Transverse colon (tissue), 4 donors: Measurements from ENCODE around the gene TNFRSF25.

Experiments
- CTCF ChIP-seq, 5 experiments: fragments of 200-600 bp in 3 of 5; fragments of 450-650 bp in 2 of 5; sonication (generic) in 3 of 5; IDR thresholded peaks; 1 replicate in 2 of 5; 2 replicates in 3 of 5; pipeline ENCODE4 v1.5.1; 2016 to 2017; ENCODE audit warnings: antibody characterized with exemption in 5 of 5, inconsistent platforms in 3 of 5, mild to moderate bottlenecking in 2 of 5, moderate library complexity in 1 of 5
- POLR2A ChIP-seq: fragments of 450-650 bp; IDR thresholded peaks from one replicate; pipeline ENCODE4 v1.6.1; 2016; ENCODE audit warnings: antibody characterized with exemption, mild to moderate bottlenecking, moderate library complexity
- POLR2AphosphoS5 ChIP-seq, 3 donors: sonication (generic); formaldehyde crosslinking; IDR thresholded peaks; one replicate each; pipeline ENCODE4 v1.6.1; 2016; ENCODE audit warnings: antibody characterized with exemption in 3 of 3

GRCh38 chr1:6473156-6473555 lies 7.2 kb upstream of the TNFRSF25 start:
- no peak for TF ChIP-seq CTCF (IDR thresholded peaks at IDR 0.05)
- no peak for TF ChIP-seq POLR2A
- TF ChIP-seq POLR2AphosphoS5 (IDR thresholded peaks at IDR 0.05), result no peak
